Hepatocyte (in vitro differentiated cells): ENCODE results near the gene TMEM41B. TPM values are rescaled to one million over a fixed set of nuclear protein-coding genes. Genes with fewer than 3 reads are reported as not detected.
A peak's percentile ranks its signal among the peaks of the same experiment; 100 is the strongest.
"Not testable (repeated sequence)": the region's sequence is repeated elsewhere in the genome, so short reads cannot be mapped to it uniquely, and the experiment has no call there.

Experiments used
- DNase-seq: peaks from one replicate; pipeline ENCODE4 v3.0.0-alpha.2; 2016; ENCODE audit warnings: low spot score
- H2AFZ ChIP-seq: fragments of 200-600 bp; sonication (generic); 2 replicates; pipeline ENCODE4 v1.6.0; 2016; ENCODE audit warnings: antibody characterized with exemption, mild to moderate bottlenecking
- H3K27ac ChIP-seq: fragments of 200-600 bp; sonication (generic); 2 replicates; pipeline ENCODE4 v1.5.1; 2016; ENCODE audit warnings: mild to moderate bottlenecking
- H3K27me3 ChIP-seq: fragments of 200-600 bp; sonication (generic); 2 replicates; pipeline ENCODE4 v1.6.1; 2016
- H3K36me3 ChIP-seq: fragments of 200-600 bp; sonication (generic); replicated peaks from 2 replicates; pipeline ENCODE4 v1.5.1; 2016; ENCODE audit warnings: low read depth; ENCODE audit not compliant: insufficient read depth
- H3K4me1 ChIP-seq: fragments of 200-600 bp; sonication (generic); 2 replicates; pipeline ENCODE4 v1.5.1; 2016; ENCODE audit warnings: mild to moderate bottlenecking, moderate library complexity; ENCODE audit not compliant: insufficient read depth
- H3K4me2 ChIP-seq: fragments of 200-600 bp; sonication (generic); 2 replicates; pipeline ENCODE4 v1.6.0; 2016
- H3K4me3 ChIP-seq: fragments of 200-600 bp; sonication (generic); 2 replicates; pipeline ENCODE4 v1.5.1; 2016; ENCODE audit warnings: mild to moderate bottlenecking
- H3K79me2 ChIP-seq: fragments of 200-600 bp; sonication (generic); 2 replicates; pipeline ENCODE4 v1.6.0; 2017; ENCODE audit warnings: mild to moderate bottlenecking
- H3K9me2 ChIP-seq: fragments of 200-600 bp; sonication (generic); replicated peaks from 2 replicates; pipeline ENCODE4 v1.6.0; 2017; ENCODE audit warnings: mild to moderate bottlenecking; ENCODE audit not compliant: insufficient read depth
- H3K9me3 ChIP-seq: fragments of 200-600 bp; sonication (generic); 2 replicates; pipeline ENCODE4 v1.5.1; 2016; ENCODE audit warnings: low read depth, mild to moderate bottlenecking
- H4K20me1 ChIP-seq: fragments of 200-600 bp; sonication (generic); 2 replicates; pipeline ENCODE4 v1.6.0; 2016; ENCODE audit warnings: mild to moderate bottlenecking; ENCODE audit not compliant: insufficient read depth, poor library complexity, severe bottlenecking
- EZH2 ChIP-seq: fragments of 200-600 bp; sonication (generic); IDR thresholded peaks from 2 replicates; pipeline ENCODE4 v1.6.1; 2016; ENCODE audit warnings: antibody characterized with exemption, mild to moderate bottlenecking, borderline replicate concordance
- EZH2phosphoT487 ChIP-seq: fragments of 200-600 bp; sonication (generic); IDR thresholded peaks from one replicate; pipeline ENCODE4 v1.6.1; 2018; ENCODE audit warnings: antibody characterized with exemption, mild to moderate bottlenecking, low read depth, moderate library complexity; ENCODE audit not compliant: unreplicated experiment, severe bottlenecking
- WGBS: methylation state at CpG from one replicate; pipeline ENCODE4 v1.1.6; 2016; ENCODE audit warnings: low lambda C conversion rate; ENCODE audit errors: missing lambda C conversion rate; 5-methylcytosine and 5-hydroxymethylcytosine counted together
- polyA plus RNA-seq: library from polyadenylated mRNA; unstranded; fragments of >200 nt; fragmentation: Nextera tagmentation; extraction: Ambion mirVana; gene quantifications from 2 replicates; pipeline ENCODE4 v1.2.1, GENCODE V29; 2016
- total RNA-seq: library from RNA; depleted of rRNA; stranded (reverse); fragments of >200 nt; gene quantifications from 2 replicates; pipeline ENCODE4 v1.2.3, GENCODE V29; 2014
- TF ChIP-seq, protein P1 (sequence below): fragments of 200-600 bp; sonication (generic); IDR thresholded peaks from 2 replicates; pipeline ENCODE4 v1.5.1; 2016; ENCODE audit warnings: antibody characterized with exemption, mild to moderate bottlenecking; ENCODE audit not compliant: poor library complexity

Gene TMEM41B
- total and polyA plus RNA-seq, 2 experiments from 2014 or later: 39.6 to 74.4 TPM

DNA sequence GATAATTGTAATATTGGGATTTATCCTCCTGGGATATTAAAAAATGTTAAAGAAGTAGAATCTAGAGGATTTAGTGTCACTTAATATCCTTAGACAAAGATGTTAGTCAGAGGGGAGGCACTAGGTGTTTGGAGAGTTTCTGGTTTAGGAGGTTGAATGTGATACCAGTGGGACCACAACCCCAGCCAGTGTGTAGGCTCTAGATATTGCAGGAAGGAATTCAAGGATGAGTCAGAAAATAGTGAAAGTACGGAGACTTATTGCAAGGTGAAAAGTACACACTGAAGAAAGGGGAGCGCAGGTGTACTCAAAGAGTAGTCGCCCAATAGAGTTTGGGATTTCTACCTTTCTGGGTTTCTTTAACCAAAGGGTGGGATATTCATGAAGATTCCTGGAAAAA is 5.7 kb upstream of the TMEM41B start:
- H3K4me2 ChIP-seq: peak overlapping the region; percentile 34
- no peaks in the 10 kb centered on the region for H3K9me2 ChIP-seq
- H3K79me2 ChIP-seq: no peaks in the 10 kb centered on the region
- peak overlapping the region; percentile 93 for H3K27ac ChIP-seq
- H2AFZ ChIP-seq: peak overlapping the region; percentile 38
- WGBS: 84% methylated on average over 3 of the region's 3 CpGs
- TF ChIP-seq EZH2phosphoT487: no peak
- no peak for TF ChIP-seq EZH2
- TF ChIP-seq, protein P1, sequence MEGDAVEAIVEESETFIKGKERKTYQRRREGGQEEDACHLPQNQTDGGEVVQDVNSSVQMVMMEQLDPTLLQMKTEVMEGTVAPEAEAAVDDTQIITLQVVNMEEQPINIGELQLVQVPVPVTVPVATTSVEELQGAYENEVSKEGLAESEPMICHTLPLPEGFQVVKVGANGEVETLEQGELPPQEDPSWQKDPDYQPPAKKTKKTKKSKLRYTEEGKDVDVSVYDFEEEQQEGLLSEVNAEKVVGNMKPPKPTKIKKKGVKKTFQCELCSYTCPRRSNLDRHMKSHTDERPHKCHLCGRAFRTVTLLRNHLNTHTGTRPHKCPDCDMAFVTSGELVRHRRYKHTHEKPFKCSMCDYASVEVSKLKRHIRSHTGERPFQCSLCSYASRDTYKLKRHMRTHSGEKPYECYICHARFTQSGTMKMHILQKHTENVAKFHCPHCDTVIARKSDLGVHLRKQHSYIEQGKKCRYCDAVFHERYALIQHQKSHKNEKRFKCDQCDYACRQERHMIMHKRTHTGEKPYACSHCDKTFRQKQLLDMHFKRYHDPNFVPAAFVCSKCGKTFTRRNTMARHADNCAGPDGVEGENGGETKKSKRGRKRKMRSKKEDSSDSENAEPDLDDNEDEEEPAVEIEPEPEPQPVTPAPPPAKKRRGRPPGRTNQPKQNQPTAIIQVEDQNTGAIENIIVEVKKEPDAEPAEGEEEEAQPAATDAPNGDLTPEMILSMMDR: no peak
- H3K4me1 ChIP-seq: peaks cover 19% of the 10 kb centered on the region
- no peaks in the 10 kb centered on the region for H4K20me1 ChIP-seq
- H3K4me3 ChIP-seq: no peak overlapping the region
- H3K27me3 ChIP-seq: no peaks in the 10 kb centered on the region
- DNase-seq: peak; percentile 22
- no peaks in the 10 kb centered on the region for H3K9me3 ChIP-seq
- no peaks in the 10 kb centered on the region for H3K36me3 ChIP-seq

DNA sequence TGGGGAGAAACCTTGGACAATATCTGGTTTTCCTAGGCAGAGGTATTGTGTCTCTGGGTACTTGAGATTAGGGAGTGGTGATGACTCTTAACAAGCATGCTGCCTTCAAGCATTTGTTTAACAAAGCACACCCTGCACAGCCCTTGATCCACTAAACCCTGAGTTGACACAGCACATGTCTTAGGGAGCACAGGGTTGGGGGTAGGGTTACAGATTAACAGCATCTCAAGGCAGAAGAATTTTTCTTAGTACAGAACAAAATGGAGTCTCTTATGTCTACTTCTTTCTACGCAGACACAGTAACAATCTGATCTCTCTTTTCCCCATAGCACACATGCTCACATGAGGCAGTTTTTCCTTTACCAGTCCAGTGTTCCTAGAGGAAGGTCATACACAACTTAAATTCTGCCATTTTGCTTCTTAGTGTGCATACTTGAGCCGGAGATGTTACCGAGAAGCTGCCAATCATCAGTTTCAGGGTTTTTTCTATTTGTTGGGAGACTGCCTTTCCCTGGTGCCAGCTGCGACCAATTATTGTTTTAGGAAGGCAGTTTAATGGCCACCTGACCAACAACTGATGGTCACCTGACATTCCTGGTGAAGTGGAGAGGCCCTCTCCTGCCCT is 5.1 kb upstream of the TMEM41B start:
- peak overlapping the region; percentile 68 for H3K4me2 ChIP-seq

GRCh38 chr11:9318442-9319376 is 4.3 kb upstream of the TMEM41B start:
- not testable (repeated sequence) for H3K9me2 ChIP-seq, H3K79me2 ChIP-seq, DNase-seq, H3K9me3 ChIP-seq, H3K36me3 ChIP-seq, H4K20me1 ChIP-seq, H3K4me3 ChIP-seq, H3K27me3 ChIP-seq
- Histone ChIP-seq H2AFZ (peak overlapping the region; percentile 33), H3K4me2 (peak overlapping the region; percentile 68), H3K4me1 (peaks cover 20% of the 10 kb centered on the region), H3K27ac (peak overlapping the region; percentile 93)
- WGBS: 26% methylated on average over 18 of the region's 18 CpGs

More for the DNA sequence above, 5.1 kb upstream of the TMEM41B start:
- Histone ChIP-seq H2AFZ (peak overlapping the region; percentile 38), H3K4me1 (peaks cover 20% of the 10 kb centered on the region), H3K27ac (peak overlapping the region; percentile 93)
- not testable (repeated sequence) for H3K9me2 ChIP-seq, H3K9me3 ChIP-seq, H3K4me3 ChIP-seq, H4K20me1 ChIP-seq, H3K36me3 ChIP-seq, H3K79me2 ChIP-seq, H3K27me3 ChIP-seq
- 70% methylated on average over 4 of the region's 4 CpGs for WGBS
- peak; percentile 30 for DNase-seq

GRCh38 chr11:9316334-9316733 is 1.9 kb upstream of the TMEM41B start:
- no peak overlapping the region for H3K4me3 ChIP-seq
- H3K9me3 ChIP-seq: no peaks in the 10 kb centered on the region
- no peaks in the 10 kb centered on the region for H3K36me3 ChIP-seq
- DNase-seq: no peak
- H3K4me1 ChIP-seq: peaks cover 20% of the 10 kb centered on the region
- TF ChIP-seq EZH2phosphoT487 (no peak), EZH2 (no peak)
- TF ChIP-seq, protein P1: no peak
- H3K4me2 ChIP-seq: no peak overlapping the region
- H3K9me2 ChIP-seq: no peaks in the 10 kb centered on the region
- H3K27ac ChIP-seq: no peak overlapping the region
- H3K79me2 ChIP-seq: peaks cover 29% of the 10 kb centered on the region
- no peaks in the 10 kb centered on the region for H3K27me3 ChIP-seq
- H4K20me1 ChIP-seq: peaks cover 13% of the 10 kb centered on the region
- 92% methylated on average over 2 of the region's 2 CpGs for WGBS
- no peak overlapping the region for H2AFZ ChIP-seq
